LoVo (cell line): Measurements from ENCODE around the gene KAZN.

Experiments
- DNase-seq: peaks from one replicate; pipeline ENCODE4 v3.0.0-alpha.2; 2016; ENCODE audit warnings: low spot score

The KAZN gene

GRCh38 chr1:14614341-14614740 is 15.9 kb downstream of the KAZN start:
- no peak for DNase-seq

DNA sequence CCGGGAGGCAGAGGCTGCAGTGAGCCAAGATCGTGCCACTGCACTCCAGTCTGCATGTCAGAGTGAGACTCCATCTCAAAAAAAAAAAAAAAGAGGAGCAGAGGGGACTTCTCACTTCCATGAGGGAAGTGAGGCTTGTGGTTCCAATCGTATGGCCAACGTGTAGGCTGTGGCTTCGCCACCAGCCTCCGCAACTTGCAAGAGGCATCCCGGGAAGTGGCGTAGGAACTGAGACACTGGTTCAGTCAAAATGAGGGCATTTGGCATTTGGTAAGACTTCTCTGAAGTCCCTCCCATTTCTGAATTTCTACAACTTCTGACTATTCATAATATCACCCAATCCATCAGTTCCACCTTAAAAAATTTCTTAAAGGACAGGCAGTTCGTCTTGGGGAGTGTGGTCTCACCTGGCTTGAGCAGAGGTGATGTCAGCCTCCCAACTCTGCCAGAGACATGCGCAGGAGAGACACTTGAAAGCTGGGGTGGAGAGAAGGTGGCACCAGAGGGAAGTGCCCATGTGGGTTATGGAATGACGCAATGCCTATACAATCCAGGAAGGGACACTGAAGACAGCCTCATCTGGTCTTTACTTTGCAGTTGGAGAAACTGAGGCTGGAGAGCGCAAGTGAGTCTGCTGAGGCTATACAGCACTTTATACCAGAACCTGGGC is 17.2 kb downstream of the KAZN start:
- DNase-seq = no peak

DNA sequence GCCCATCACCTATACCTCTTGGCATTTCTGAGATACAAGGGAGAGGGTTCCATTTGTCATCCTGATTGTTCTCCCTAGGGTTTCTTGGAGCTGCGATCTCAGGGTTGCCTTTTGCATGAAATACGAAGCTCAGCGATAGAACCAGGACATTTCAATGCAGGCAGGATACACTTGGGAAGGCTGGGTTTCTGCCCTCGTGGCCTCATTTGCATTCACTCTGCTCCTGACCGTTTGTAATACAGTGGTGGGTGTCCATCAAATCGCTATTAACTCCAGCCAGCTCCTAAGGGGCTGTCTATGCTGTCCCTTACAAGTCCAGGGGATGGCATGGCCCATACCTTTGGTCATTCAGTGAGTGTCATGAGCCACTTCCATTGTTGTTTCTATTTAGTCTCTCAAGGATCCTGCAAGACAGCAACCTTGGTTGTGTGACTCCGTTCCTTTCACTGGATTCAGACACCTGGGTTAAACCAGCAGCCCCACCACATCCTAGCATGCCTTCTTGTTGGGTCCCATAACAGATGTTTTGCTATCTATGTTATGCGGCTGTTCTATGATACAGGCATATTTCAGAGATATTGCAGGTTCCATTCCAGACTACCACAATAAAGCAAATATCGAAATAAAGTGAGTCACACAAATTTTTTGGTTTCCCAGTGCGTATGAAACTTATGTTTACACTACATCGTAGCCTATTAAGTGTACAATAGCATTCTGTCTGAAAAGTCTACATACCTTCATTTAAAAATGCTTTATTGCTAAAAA is 18.3 kb downstream of the KAZN start:
- DNase-seq = no peak

- DNase-seq = no peak
Observed at GRCh38 chr1:14617791-14618190, 19.3 kb downstream of the KAZN start.

DNA sequence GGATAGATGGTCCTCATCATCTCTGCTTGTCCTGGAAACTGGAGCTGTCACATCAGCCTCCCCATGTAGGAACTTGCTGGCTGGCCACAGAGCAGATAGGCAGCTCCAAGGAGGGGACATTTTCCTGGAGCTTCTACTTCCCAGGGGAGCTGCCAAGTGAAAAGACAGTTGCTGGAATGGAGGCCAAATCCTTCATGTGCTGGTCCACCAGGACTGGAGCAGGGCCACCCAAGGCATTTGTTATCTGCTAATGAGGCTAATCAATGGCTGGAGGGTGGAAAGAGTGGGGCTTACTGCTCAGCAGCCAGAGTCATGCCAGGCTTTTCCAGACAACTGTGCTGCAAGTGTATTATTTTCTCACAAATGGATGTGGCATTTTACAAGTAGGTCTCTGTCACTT is 22.5 kb downstream of the KAZN start:
- DNase-seq = no peak

DNA sequence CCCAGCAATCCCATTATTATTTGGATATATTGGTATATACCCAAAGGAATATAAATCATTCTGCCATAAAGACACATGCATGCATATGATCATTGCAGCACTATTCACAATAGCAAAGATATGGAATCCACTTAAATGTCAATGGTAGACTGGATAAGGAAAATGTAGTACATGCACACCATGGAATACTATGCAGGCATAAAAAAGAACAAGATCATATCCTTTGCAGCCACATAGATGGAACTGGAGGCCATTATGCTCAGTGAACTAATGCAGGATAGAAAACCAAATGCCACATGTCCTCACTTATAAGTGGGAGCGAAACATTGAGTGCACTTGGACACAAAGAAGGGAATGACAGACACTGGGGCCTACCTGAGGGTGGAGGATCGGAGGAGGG is 24.6 kb downstream of the KAZN start:
- no peak for DNase-seq

DNA sequence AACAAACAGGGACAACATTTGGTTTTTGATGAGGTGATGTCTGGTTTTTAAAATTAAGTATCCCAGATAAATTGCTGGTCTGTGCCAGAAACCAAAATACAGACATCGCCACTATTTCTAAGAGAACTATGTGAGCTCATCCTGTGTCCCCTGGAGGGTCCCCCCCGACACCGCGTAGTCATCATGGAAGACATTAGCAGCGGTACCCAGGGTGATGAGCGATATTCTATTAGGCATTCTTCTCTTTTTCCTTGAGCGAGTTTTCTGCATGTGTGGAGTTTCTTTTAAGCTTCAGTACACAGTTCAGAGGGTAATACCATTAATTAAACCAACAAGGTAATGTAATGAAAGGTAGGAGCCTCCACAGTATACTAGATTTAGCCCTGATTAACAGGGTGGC is 26.5 kb downstream of the KAZN start:
- DNase-seq = no peak

DNA sequence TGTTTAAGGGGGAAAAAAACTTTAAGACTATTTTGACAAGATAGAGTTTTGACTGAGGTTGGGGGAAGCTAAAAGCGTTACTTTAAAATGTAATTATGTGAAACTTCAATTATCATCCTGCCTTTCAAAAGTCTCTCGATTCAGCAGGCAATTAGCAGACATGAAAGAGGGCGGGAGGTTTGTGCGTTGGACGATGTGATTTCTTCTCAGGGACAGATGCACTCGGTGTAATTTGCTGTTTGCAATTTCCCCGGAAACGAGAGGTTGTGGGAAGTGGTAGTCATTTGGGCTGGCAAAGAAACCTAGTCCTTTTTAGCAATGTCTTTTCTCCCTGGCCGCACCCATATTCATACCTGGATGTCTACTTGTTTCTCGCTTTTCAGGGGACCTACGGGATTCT is 27.1 kb downstream of the KAZN start:
- DNase-seq = no peak

GRCh38 chr1:14625996-14626395 is 27.5 kb downstream of the KAZN start:
- no peak for DNase-seq

DNA sequence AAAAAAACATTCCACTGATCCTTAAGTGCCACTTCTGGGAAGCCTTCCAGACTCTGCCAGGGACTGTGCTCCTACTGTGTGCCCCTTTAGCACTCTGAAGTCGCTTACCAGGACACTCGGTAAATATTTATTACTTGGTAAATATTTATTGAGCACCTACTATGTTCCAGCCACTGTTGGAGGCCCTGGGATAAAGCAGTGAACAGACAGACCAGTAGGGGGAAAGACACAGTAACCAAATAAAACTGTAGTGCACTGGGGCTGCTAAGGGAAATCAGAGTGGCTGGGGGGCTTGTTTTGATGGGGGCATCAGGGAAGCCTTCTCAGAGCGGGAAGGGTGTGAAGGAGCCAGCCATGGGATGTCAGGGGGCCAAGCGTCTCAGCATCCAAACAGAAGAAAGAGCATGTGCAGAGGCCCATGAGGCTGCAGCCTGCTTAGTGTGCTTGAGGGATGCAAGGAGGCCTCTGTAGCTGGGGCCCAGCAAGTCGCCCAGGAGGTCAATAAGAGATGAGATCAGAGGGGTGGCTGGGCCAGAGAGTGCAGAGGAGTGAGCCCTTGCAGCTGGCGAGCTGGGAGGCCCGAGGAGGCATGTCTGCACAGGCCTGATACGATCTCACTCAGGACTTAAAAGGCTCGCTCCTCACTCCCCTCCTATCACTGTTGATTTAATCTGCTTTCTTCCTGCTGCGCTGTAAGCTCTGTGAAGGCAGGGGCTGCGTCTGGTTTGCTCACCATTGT is 28.6 kb downstream of the KAZN start:
- DNase-seq = no peak

GRCh38 chr1:14627608-14628489 is 29.4 kb downstream of the KAZN start:
- DNase-seq = no peak

- DNase-seq = no peak
Observed at GRCh38 chr1:14629363-14630014, 31.0 kb downstream of the KAZN start.

DNA sequence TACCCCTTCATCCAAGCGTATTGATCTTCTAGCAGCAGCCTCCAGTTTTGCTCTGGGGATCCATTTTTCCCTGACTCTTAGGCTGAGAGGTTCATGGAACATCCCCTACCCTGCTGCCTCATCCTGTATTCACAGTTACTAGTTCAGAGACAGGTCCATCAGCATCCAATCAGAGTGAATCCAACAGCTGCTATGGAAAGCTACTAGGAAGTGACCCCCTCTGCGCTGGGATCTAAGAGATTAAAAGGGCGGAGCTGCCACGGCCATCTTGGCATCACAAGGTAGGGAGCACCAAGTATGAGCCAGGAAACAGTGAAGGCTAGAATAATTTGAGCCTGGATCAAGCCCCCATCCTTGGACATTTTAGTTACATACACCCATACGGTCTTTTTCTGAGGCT is 32.5 kb downstream of the KAZN start:
- DNase-seq = no peak

- DNase-seq = no peak
Observed at GRCh38 chr1:14631421-14631820, 32.9 kb downstream of the KAZN start.

GRCh38 chr1:14634486-14634885 is 36.0 kb downstream of the KAZN start:
- no peak for DNase-seq

DNA sequence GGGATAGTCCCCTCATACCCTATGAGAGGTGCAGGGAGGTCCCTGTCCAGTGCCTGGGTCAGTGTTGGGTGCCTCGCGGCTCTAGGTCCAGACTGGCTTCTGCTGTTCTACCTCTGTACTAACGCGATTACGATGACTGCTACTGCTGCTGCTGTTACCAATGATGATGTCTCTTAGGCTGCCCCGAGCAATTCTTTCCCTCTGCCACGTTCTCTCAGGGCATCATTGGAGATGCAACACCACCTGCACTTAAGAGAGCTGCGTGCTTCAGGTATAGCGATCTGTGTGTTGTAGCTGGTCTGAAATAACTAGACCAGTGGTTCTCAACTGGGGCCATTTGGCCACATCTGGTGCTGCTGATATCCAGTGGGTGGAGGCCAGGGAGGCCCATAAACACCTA is 36.9 kb downstream of the KAZN start:
- DNase-seq = no peak

DNA sequence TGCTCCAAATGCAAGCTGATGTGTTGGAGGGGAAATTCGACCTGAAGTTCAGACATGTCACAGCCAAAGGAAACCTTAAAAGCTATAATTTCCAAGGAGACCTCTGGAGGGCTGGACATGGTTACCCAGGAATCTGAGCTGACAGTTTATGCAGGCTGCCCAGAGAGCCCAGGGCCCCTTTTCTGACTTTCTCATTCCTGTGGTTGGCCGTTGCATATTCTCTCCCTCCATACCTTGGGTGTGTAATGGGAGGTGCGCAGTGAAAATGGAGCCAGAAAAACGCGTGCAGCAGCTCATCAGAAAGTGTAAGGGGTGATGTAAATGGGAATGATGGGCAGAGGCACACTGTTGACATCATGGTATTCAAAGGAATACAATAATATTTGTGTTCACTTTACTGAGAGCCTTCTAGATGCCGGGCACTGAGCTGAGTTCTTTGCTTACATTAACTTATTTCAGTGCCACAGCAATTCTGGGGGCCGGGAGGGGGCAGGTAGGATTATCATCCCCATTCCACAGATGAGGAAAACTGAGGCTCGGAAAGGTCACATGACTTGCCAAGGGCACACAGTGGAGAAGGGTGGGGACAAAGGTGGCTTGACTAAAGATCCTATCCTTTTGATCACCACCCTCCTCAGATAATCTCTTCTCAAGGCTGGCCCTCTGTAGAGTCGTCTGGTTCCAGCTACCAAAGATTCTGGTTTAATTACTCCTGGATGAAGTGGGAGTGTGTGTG is 38.6 kb downstream of the KAZN start:
- no peak for DNase-seq

DNA sequence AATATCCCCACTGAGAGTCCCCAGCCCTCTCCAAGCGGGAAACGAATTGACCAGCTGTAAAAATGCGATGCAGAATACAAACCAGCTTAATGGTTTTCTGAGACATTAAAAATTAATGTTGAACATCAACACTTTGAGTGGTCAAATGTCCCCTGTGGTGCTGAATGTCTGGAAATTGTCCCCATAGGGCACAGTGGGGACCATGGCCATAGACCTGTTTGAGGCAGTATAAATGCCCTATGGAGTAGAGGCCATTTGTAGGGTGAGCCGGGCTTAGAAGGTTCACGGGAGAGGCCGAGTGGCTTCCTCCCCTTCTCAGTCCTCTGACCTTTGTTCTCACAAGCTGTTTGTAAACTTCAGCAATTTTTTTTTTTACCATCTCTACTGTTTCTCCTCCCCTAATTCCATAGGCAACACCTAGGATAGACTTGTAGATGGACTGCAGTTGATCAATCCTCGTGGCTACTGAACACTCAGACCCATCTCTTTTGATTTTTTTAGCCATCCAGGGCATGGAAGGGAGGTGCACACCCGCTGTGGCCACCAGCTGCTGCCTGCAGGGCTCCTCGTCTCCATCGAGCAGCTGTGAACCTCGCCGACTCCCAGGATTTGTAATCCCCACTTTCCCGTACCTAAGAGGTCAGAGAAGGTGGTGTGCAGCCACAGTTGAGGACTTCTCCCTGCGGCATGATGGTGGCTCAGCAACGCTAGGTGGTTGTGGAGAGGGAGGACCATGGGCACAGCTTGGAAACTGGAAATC is 41.0 kb downstream of the KAZN start:
- no peak for DNase-seq

DNA sequence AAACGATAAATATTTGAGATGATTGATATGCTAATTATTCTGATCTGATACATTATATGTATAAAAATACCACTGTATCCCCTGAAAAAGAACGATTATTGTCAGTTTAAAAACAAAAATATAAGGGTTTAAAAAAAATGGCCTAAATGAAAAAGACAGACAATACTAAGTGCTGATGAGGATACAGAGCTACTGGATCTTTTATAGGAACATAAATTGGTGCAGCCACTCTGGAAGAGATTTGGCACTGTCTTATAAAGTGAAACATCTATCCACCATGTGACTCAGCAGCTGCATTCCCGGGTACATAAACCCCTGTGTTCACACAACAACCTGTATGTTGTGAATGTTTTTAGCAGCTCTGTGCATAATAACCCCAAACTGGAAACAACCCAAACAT is 44.2 kb downstream of the KAZN start:
- DNase-seq = no peak

DNA sequence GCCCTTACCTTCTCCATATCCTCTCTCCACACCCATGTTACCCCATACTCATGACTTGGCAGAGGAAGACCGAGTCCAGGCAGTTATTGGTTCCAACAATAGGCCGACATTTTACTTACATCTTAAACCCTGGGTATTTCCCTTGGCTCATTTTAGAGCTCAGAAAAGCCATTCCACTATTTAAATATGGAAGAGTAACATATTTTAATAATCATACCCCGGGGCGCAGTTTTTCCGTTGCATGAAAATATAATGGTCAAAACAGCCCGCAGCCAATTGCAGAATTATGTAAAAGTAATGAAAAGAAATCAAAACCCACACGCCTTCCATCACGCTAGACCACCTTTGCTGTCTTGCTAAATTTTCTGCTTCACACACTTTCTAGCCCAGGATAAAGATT is 48.5 kb downstream of the KAZN start:
- no peak for DNase-seq
